ENCODE results near the gene CALML5. TPM values are rescaled to one million over a fixed set of nuclear protein-coding genes. Genes with fewer than 3 reads are reported as not detected.

Gene CALML5
- total and polyA plus RNA-seq, 9 of the 15 experiments (the other 6 are each of a cell fraction or from before 2014, with no cell fraction given): not detected

DNA sequence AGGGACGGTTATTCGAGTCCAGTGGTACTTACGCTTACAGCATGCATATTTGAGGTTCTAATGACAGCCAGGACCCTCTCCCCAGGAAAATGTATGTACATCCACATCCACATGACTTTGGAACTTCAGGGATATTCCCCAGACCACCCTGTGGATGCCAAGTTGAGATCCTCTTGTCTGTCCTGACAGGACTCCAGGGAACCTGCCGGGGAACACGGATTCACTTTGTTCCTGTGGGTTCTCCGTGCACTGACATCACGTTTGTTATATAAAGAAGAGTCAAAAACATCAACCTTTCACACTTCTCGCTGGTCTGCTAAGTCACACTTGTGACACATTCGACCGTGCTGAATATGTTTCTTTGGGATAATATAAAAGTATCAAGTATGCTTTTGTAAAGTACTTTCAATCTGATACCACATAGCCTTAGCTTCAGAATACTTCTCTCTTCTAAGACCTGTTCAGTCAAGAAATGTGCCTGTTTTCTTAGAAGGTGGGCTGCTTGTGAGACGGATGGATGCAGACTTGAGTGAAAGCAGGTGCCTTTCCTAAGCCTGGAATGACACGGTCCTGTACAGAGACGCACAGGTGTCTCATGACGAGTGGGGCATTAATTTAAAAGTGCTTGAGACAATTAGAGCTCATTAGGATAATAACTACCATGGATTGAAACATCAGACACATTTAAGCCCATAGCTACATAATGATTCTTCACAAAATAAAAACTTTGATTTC is 38.7 kb downstream of the CALML5 start:
- Histone ChIP-seq H3K9ac (ENCODE audit: insufficient read depth in 1 of 2, low read depth in 2 of 2, low read length in 2 of 2) (no peak overlapping the region), H3K27ac (ENCODE audit: extremely low read depth, low read depth, low read length) (peak overlapping the region; percentile 87), H3K9me3 (replicated peaks; ENCODE audit: control insufficient read depth, insufficient read depth, low read depth, low read length) (no peaks in the 10 kb centered on the region), H3K4me3 (no peak overlapping the region), H3K79me2 (ENCODE audit: control insufficient read depth, insufficient read depth, low read length) (peaks cover 100% of the 10 kb centered on the region), H3K4me2 (ENCODE audit: insufficient read depth, low read length) (peak overlapping the region; percentile 70; the same call in 1 of the 2 replicates), H2AFZ (ENCODE audit: low read depth, low read length) (no peak overlapping the region), H3K9me1 (ENCODE audit: control insufficient read depth, insufficient read depth, low read length) (no peaks in the 10 kb centered on the region), H3K4me1 (replicated peaks in 1 of 2; ENCODE audit: control insufficient read depth in 2 of 2, insufficient read depth in 2 of 2, low read length in 2 of 2) (peaks cover 31 to 48% of the 10 kb centered on the region in 2 experiments), H4K20me1 (replicated peaks; ENCODE audit: control insufficient read depth, insufficient read depth, low read length) (no peaks in the 10 kb centered on the region), H3K27me3 (ENCODE audit: control insufficient read depth in 2 of 2, insufficient read depth in 2 of 2, low read length in 2 of 2) (no peaks in the 10 kb centered on the region), H3K36me3 (ENCODE audit: control insufficient read depth, insufficient read depth, low read length) (peaks cover 75% of the 10 kb centered on the region)
- POLR2A ChIA-PET: interaction anchor here (0.6 to 4.6 kb wide), 14 partner anchors 9 to 682 kb away, joined by 3 to 43 read pairs (median 3); no protein-coding TSS in a partner anchor
- intact Hi-C loops (cut with micrococcal nuclease) (loop anchor here (5.0 kb wide), 1 partner anchor 162 kb away; no protein-coding TSS in a partner anchor), in situ Hi-C loops (cut with MboI) (no loop called here)
- CTCF ChIA-PET (ENCODE audit: low intra/inter-chr PET ratio): no interaction called here
- DNase-seq (ENCODE audit: extremely low read depth in 1 of 4, low spot score in 3 of 4): no peak
- 72% methylated on average over 14 of the region's 14 CpGs for WGBS (ENCODE audit: insufficient coverage, low coverage, missing lambda C conversion rate)
- no peak for ATAC-seq
- no peak for FAIRE-seq
- no TSS peak for BruUV-seq (replicated peaks)
- TF ChIP-seq FOXK2 (conservative IDR thresholded peaks at IDR 0.05 in 1 of 2, IDR thresholded peaks at IDR 0.05 in 1 of 2; ENCODE audit: low read depth in 2 of 2) (no peak), XRCC5 (IDR thresholded peaks at IDR 0.05; ENCODE audit: low read depth, low read length) (no peak), ZC3H11A (IDR thresholded peaks at IDR 0.05; ENCODE audit: low read depth, low read length) (no peak)
- TF ChIP-seq, protein P1, sequence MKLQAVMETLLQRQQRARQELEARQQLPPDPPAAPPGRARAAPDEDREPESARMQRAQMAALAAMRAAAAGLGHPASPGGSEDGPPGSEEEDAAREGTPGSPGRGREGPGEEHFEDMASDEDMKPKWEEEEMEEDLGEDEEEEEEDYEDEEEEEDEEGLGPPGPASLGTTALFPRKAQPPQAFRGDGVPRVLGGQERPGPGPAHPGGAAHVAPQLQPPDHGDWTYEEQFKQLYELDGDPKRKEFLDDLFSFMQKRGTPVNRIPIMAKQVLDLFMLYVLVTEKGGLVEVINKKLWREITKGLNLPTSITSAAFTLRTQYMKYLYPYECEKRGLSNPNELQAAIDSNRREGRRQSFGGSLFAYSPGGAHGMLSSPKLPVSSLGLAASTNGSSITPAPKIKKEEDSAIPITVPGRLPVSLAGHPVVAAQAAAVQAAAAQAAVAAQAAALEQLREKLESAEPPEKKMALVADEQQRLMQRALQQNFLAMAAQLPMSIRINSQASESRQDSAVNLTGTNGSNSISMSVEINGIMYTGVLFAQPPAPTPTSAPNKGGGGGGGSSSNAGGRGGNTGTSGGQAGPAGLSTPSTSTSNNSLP (IDR thresholded peaks at IDR 0.05; ENCODE audit: borderline replicate concordance, low read depth, low read length): no peak
- TF ChIP-seq, protein P2, sequence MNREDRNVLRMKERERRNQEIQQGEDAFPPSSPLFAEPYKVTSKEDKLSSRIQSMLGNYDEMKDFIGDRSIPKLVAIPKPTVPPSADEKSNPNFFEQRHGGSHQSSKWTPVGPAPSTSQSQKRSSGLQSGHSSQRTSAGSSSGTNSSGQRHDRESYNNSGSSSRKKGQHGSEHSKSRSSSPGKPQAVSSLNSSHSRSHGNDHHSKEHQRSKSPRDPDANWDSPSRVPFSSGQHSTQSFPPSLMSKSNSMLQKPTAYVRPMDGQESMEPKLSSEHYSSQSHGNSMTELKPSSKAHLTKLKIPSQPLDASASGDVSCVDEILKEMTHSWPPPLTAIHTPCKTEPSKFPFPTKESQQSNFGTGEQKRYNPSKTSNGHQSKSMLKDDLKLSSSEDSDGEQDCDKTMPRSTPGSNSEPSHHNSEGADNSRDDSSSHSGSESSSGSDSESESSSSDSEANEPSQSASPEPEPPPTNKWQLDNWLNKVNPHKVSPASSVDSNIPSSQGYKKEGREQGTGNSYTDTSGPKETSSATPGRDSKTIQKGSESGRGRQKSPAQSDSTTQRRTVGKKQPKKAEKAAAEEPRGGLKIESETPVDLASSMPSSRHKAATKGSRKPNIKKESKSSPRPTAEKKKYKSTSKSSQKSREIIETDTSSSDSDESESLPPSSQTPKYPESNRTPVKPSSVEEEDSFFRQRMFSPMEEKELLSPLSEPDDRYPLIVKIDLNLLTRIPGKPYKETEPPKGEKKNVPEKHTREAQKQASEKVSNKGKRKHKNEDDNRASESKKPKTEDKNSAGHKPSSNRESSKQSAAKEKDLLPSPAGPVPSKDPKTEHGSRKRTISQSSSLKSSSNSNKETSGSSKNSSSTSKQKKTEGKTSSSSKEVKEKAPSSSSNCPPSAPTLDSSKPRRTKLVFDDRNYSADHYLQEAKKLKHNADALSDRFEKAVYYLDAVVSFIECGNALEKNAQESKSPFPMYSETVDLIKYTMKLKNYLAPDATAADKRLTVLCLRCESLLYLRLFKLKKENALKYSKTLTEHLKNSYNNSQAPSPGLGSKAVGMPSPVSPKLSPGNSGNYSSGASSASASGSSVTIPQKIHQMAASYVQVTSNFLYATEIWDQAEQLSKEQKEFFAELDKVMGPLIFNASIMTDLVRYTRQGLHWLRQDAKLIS (CRISPR knock-in tag; IDR thresholded peaks at IDR 0.05): 0 out of 2 replicates have a peak, but pooled peaks have one; percentile 52
- TF ChIP-seq, protein P3, sequence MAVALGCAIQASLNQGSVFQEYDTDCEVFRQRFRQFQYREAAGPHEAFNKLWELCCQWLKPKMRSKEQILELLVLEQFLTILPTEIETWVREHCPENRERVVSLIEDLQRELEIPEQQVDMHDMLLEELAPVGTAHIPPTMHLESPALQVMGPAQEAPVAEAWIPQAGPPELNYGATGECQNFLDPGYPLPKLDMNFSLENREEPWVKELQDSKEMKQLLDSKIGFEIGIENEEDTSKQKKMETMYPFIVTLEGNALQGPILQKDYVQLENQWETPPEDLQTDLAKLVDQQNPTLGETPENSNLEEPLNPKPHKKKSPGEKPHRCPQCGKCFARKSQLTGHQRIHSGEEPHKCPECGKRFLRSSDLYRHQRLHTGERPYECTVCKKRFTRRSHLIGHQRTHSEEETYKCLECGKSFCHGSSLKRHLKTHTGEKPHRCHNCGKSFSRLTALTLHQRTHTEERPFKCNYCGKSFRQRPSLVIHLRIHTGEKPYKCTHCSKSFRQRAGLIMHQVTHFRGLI (CRISPR knock-in tag; IDR thresholded peaks at IDR 0.05): no peak
- TF ChIP-seq, protein P4, sequence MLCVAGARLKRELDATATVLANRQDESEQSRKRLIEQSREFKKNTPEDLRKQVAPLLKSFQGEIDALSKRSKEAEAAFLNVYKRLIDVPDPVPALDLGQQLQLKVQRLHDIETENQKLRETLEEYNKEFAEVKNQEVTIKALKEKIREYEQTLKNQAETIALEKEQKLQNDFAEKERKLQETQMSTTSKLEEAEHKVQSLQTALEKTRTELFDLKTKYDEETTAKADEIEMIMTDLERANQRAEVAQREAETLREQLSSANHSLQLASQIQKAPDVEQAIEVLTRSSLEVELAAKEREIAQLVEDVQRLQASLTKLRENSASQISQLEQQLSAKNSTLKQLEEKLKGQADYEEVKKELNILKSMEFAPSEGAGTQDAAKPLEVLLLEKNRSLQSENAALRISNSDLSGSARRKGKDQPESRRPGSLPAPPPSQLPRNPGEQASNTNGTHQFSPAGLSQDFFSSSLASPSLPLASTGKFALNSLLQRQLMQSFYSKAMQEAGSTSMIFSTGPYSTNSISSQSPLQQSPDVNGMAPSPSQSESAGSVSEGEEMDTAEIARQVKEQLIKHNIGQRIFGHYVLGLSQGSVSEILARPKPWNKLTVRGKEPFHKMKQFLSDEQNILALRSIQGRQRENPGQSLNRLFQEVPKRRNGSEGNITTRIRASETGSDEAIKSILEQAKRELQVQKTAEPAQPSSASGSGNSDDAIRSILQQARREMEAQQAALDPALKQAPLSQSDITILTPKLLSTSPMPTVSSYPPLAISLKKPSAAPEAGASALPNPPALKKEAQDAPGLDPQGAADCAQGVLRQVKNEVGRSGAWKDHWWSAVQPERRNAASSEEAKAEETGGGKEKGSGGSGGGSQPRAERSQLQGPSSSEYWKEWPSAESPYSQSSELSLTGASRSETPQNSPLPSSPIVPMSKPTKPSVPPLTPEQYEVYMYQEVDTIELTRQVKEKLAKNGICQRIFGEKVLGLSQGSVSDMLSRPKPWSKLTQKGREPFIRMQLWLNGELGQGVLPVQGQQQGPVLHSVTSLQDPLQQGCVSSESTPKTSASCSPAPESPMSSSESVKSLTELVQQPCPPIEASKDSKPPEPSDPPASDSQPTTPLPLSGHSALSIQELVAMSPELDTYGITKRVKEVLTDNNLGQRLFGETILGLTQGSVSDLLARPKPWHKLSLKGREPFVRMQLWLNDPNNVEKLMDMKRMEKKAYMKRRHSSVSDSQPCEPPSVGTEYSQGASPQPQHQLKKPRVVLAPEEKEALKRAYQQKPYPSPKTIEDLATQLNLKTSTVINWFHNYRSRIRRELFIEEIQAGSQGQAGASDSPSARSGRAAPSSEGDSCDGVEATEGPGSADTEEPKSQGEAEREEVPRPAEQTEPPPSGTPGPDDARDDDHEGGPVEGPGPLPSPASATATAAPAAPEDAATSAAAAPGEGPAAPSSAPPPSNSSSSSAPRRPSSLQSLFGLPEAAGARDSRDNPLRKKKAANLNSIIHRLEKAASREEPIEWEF (CRISPR knock-in tag; IDR thresholded peaks at IDR 0.05): no peak
